Body of pancreas (tissue), 4 donors: Measurements from ENCODE around the gene LMAN2.

Experiments
- CTCF ChIP-seq, 7 experiments: fragments of 450-650 bp in 4 of 7; fragments of 200-600 bp in 3 of 7; sonication (generic) in 3 of 7; IDR thresholded peaks; one replicate each; pipeline ENCODE4 v1.5.1; 2016 to 2019; ENCODE audit warnings: antibody characterized with exemption in 7 of 7
- POLR2A ChIP-seq, 3 donors: fragments of 450-650 bp; IDR thresholded peaks; one replicate each; pipeline ENCODE4 v1.6.1; 2016; ENCODE audit warnings: antibody characterized with exemption in 3 of 3, mild to moderate bottlenecking in 2 of 3

DNA sequence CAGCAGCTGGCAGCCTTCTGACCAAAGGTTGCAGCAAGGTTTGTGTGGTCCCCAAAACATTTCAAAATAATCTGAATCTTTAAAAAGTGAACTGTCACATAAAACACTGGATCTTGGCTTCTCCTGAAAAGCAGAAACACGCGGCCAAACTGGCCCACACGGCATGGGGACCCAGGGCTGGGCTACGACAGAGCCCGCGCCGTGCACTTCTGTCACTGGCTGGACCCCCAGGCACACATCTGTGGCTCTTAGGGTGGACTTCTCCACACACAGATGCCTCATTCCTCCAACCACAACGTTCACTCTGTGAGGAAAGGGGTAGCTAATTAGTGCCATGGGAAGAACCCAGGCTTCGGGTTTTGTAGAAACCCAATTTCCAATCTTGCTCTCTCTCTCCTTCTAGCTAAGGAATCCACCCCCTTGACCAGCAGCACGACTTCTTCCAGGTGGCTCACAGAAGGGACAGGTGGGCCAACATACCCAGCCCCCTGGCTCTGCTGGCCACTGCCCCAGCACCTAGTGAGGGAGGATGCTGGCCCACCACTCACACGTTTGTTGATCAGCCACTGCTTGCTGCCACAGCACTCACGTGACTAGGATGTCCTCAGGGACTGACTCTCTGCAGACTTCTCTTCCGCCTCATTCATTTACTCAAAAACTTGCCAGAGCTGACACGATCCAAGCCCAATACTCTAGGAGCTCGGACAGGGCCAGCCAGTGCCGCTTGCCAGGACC is 17.9 kb downstream of the LMAN2 start:
- no peak for TF ChIP-seq POLR2A (IDR thresholded peaks at IDR 0.05)
- no peak for TF ChIP-seq CTCF (IDR thresholded peaks at IDR 0.05)
